ENCODE results near the gene DDI2. TPM values are rescaled to one million over a fixed set of nuclear protein-coding genes. Genes with fewer than 3 reads are reported as not detected.

DDI2 gene
- total and polyA plus RNA-seq, 2 donors (not counting 3 experiments of a cell fraction or from before 2014, with no cell fraction given) = 5.4 to 35.2 TPM

DNA sequence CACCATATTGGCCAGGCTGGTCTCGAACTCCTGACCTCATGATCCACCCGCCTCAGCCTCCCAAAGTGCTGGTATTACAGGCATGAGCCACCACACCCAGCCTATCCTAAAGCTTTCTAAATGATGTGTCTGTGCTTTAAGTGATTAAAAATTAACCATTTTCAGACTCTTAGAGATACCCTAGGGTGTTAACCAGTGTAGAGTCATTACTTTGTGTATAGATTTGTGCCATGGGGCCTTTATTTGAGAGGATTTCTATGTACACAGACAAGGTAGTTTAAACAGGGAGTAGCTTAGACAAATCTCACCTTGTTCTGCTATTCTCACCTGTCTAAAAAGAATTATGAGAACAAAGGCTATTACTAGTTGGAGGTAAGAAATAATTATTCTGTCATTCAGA is 54.2 kb downstream of the DDI2 start:
- TF ChIP-seq POLR2AphosphoS5 (IDR thresholded peaks at IDR 0.05; ENCODE audit: insufficient read depth, low read depth, low read length) (no peak), MYC (IDR thresholded peaks at IDR 0.05; ENCODE audit: low read depth, low read length) (no peak), GATA2 (IDR thresholded peaks at IDR 0.05; ENCODE audit: insufficient read depth, insufficient read length, low read depth, low read length) (no peak), POLR2A (IDR thresholded peaks at IDR 0.05; ENCODE audit: low read depth, low read length) (no peak), JUN (IDR thresholded peaks at IDR 0.05; ENCODE audit: borderline replicate concordance, insufficient read depth, insufficient read length, low read depth) (no peak), EZH2 (IDR thresholded peaks at IDR 0.05; ENCODE audit: borderline replicate concordance, low read depth, low read length, severe bottlenecking) (no peak), FOS (IDR thresholded peaks at IDR 0.05; ENCODE audit: borderline replicate concordance, insufficient read depth, low read length) (no peak)
- TF ChIP-seq, protein P1, sequence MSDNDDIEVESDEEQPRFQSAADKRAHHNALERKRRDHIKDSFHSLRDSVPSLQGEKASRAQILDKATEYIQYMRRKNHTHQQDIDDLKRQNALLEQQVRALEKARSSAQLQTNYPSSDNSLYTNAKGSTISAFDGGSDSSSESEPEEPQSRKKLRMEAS (IDR thresholded peaks at IDR 0.05; ENCODE audit: insufficient read depth, insufficient read length) = no peak
- TF ChIP-seq, protein P2, sequence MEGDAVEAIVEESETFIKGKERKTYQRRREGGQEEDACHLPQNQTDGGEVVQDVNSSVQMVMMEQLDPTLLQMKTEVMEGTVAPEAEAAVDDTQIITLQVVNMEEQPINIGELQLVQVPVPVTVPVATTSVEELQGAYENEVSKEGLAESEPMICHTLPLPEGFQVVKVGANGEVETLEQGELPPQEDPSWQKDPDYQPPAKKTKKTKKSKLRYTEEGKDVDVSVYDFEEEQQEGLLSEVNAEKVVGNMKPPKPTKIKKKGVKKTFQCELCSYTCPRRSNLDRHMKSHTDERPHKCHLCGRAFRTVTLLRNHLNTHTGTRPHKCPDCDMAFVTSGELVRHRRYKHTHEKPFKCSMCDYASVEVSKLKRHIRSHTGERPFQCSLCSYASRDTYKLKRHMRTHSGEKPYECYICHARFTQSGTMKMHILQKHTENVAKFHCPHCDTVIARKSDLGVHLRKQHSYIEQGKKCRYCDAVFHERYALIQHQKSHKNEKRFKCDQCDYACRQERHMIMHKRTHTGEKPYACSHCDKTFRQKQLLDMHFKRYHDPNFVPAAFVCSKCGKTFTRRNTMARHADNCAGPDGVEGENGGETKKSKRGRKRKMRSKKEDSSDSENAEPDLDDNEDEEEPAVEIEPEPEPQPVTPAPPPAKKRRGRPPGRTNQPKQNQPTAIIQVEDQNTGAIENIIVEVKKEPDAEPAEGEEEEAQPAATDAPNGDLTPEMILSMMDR (IDR thresholded peaks at IDR 0.05; ENCODE audit: extremely low read depth in 1 of 2, insufficient read depth in 1 of 2, low read depth in 1 of 2, low read length in 2 of 2) = no peak
- H3K27ac ChIP-seq (ENCODE audit: insufficient read depth, low read depth, low read length) = no peak overlapping the region
- no TSS peak for BruUV-seq (replicated peaks)
- no peak overlapping the region for H3K9ac ChIP-seq (replicated peaks; ENCODE audit: extremely low read depth, insufficient read depth, low read length)
- H3K79me2 ChIP-seq (ENCODE audit: control insufficient read depth, insufficient read depth, low read length) = no peaks in the 10 kb centered on the region
- H3K4me3 ChIP-seq (replicated peaks in 1 of 3; ENCODE audit: insufficient read depth in 1 of 3, low read depth in 1 of 3, low read length in 3 of 3) = no peak overlapping the region
- H3K9me1 ChIP-seq (replicated peaks; ENCODE audit: control insufficient read depth, extremely low read depth, insufficient read depth, low read length) = no peaks in the 10 kb centered on the region
- no peaks in the 10 kb centered on the region for H4K20me1 ChIP-seq (replicated peaks; ENCODE audit: control insufficient read depth, extremely low read depth, insufficient read depth, low read length)
- H3K27me3 ChIP-seq (ENCODE audit: control insufficient read depth in 2 of 2, insufficient read depth in 2 of 2, low read length in 2 of 2) = no peaks in the 10 kb centered on the region
- H3K4me1 ChIP-seq (ENCODE audit: control insufficient read depth, extremely low read depth, insufficient read depth, low read length) = peaks cover 8% of the 10 kb centered on the region
- no peak overlapping the region for H3K4me2 ChIP-seq (ENCODE audit: insufficient read depth, low read length)
- CTCF ChIA-PET = interaction anchor here (1.1 kb wide), 1 partner anchor 11 kb away, joined by 3 read pairs; no protein-coding TSS in a partner anchor
- FAIRE-seq (no peak), DNase-seq (ENCODE audit: low read depth, low spot score) (no peak)
- POLR2A ChIA-PET = no interaction called here
- intact Hi-C loops (cut with micrococcal nuclease) (no loop called here), dilution Hi-C loops (cut with MboI; ENCODE audit: extremely low pct_ligation_motif_present, low sequenced_read_pairs) (no loop called here)
- H3K36me3 ChIP-seq (ENCODE audit: control insufficient read depth in 2 of 2, extremely low read depth in 1 of 2, insufficient read depth in 2 of 2, low read length in 2 of 2) = no peaks in the 10 kb centered on the region
- H2AFZ ChIP-seq (ENCODE audit: low read depth, low read length) = no peak overlapping the region
- H3K9me3 ChIP-seq (replicated peaks; ENCODE audit: control insufficient read depth, insufficient read depth, low read length) = no peaks in the 10 kb centered on the region
